ENCODE measurements around the gene CPA1. TPM values are rescaled to one million over a fixed set of nuclear protein-coding genes. Genes with fewer than 3 reads are reported as not detected.

The CPA1 gene
- total and polyA plus RNA-seq, 2 donors from 2014 or later = 0.50 to 1.1 TPM

DNA sequence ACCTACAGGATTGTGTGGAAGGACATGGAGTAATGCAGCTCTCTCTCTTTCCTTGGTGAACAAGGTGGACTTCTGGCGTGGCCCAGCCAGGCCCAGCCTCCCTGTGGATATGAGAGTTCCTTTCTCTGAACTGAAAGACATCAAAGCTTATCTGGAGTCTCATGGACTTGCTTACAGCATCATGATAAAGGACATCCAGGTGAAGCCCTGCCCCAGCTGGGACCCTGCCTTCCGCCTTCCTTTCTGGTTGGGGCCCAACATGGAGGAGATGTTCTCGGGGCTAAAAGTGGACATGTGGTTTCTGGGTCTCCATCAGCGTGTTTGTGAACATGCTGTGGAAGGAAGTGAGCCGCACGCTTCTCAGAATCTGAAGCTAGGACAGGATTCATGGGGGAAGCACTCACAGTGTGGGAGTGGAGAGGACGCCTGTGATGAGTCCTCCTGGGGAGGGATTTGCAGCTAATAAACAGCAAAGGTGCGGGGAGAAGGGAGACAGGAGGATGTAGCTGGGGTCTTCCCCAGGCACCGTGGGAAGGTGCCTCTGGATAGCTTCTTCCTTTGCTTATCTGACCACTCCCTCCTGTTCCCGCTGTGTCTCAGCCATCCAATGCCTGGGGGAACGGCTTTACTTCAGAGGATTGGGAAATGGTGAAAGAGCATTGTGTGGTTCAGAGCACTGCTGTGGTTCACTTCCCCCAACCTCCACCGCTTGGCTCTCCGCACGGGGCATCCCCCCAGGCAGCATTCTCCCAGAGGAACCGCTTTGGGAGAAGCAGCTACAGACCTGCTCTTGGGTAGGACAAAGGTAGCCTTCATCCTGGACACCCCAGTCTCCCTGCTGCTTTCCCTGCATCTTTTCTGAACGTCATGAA, 30.1 kb upstream of the CPA1 start:
- Histone ChIP-seq H3K27ac (ENCODE audit: low read depth in 2 of 2, low read length in 2 of 2) (no peak overlapping the region), H3K4me1 (ENCODE audit: control insufficient read depth in 2 of 3, insufficient read depth in 2 of 3, low read depth in 1 of 3, low read length in 3 of 3) (peaks cover 4 to 5% (median 4%) of the 10 kb centered on the region in 3 donors), H3K27me3 (ENCODE audit: control insufficient read depth, insufficient read depth, low read length) (no peaks in the 10 kb centered on the region), H3K4me3 (ENCODE audit: low read length in 3 of 3) (peak overlapping the region in 1 of 3 donors; percentile 3), H3K9me3 (ENCODE audit: control insufficient read depth in 2 of 3, insufficient read depth in 1 of 3, low read length in 3 of 3) (no peaks in the 10 kb centered on the region), H3K9ac (ENCODE audit: low read length in 3 of 3) (no peak overlapping the region), H3K36me3 (ENCODE audit: control insufficient read depth in 2 of 3, insufficient read depth in 3 of 3, low read length in 3 of 3) (no peaks in the 10 kb centered on the region)
- no peak for TF ChIP-seq CTCF (IDR thresholded peaks at IDR 0.05; ENCODE audit: borderline replicate concordance, extremely low read depth, insufficient read depth)
- FAIRE-seq (no peak), DNase-seq (peak in 3 of 5 donors; percentile 35 to 58 (median 48))
- intact Hi-C loops (cut with DNase I) = no loop called here

DNA sequence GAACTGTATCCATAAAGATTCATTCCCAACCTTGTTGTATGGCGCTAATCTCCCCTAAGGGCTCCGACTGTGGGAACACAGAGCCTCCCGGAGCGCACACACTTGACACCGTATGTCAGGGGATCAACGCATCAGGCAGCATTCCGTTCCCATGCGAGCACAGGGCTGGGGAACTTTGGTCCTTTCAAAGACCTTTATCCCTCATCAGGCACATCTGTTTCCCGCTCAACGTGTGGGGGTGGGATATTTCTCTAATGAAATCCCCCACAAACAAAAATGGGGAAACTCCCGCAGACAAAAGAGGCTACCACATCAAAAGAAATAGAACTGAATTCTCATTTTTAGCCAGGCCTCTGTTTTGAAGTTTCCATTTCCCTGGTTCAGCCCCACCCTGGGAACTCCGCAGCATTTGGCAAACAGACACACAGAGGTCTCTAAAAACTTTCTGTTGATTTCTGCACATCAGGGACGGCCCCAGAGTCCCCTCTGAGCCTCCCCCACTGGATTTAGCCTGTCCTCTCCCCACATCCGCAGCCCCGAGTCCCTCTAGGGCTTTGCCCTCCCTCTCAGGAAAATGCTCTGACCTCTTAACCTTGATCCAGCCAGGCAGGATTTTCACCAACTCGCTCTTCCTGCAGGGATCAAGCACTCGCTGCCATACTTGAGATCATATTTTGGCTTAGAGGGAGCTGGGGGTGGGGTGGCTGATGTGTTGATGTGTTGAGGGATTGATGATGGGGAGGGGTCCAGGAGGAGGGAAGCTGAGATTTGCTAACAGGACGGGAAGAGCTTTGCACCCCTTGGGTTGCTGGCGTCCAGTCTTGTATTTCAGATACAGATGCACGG, 29.1 kb upstream of the CPA1 start:
- H3K9ac ChIP-seq (ENCODE audit: low read length in 3 of 3) = no peak overlapping the region
- intact Hi-C loops (cut with DNase I) = no loop called here
- no peaks in the 10 kb centered on the region for H3K9me3 ChIP-seq (ENCODE audit: control insufficient read depth in 2 of 3, insufficient read depth in 1 of 3, low read length in 3 of 3)
- FAIRE-seq (no peak), DNase-seq (peak in 3 of 5 donors; percentile 39 to 68 (median 64))
- H3K4me1 ChIP-seq (ENCODE audit: control insufficient read depth in 2 of 3, insufficient read depth in 2 of 3, low read depth in 1 of 3, low read length in 3 of 3) = peaks cover 4 to 11% (median 8%) of the 10 kb centered on the region in 3 donors
- H3K27ac ChIP-seq (ENCODE audit: low read depth in 2 of 2, low read length in 2 of 2) = peak overlapping the region in 1 of 2 donors; percentile 11
- no peak overlapping the region for H3K4me3 ChIP-seq (ENCODE audit: low read length in 3 of 3)
- H3K36me3 ChIP-seq (ENCODE audit: control insufficient read depth in 2 of 3, insufficient read depth in 3 of 3, low read length in 3 of 3) = no peaks in the 10 kb centered on the region
- no peaks in the 10 kb centered on the region for H3K27me3 ChIP-seq (ENCODE audit: control insufficient read depth, insufficient read depth, low read length)
- no peak for TF ChIP-seq CTCF (IDR thresholded peaks at IDR 0.05; ENCODE audit: borderline replicate concordance, extremely low read depth, insufficient read depth)

GRCh38 chr7:130351791-130352090, 28.6 kb upstream of the CPA1 start:
- TF ChIP-seq CTCF (IDR thresholded peaks at IDR 0.05; ENCODE audit: borderline replicate concordance, extremely low read depth, insufficient read depth) = no peak
- Histone ChIP-seq H3K4me1 (ENCODE audit: control insufficient read depth in 2 of 3, insufficient read depth in 2 of 3, low read depth in 1 of 3, low read length in 3 of 3) (peaks cover 7 to 13% (median 11%) of the 10 kb centered on the region in 3 donors), H3K9ac (ENCODE audit: low read length in 3 of 3) (no peak overlapping the region), H3K36me3 (ENCODE audit: control insufficient read depth in 2 of 3, insufficient read depth in 3 of 3, low read length in 3 of 3) (no peaks in the 10 kb centered on the region), H3K27ac (ENCODE audit: low read depth in 2 of 2, low read length in 2 of 2) (peak overlapping the region in 1 of 2 donors; percentile 11), H3K27me3 (ENCODE audit: control insufficient read depth, insufficient read depth, low read length) (no peaks in the 10 kb centered on the region), H3K9me3 (ENCODE audit: control insufficient read depth in 2 of 3, insufficient read depth in 1 of 3, low read length in 3 of 3) (no peaks in the 10 kb centered on the region), H3K4me3 (ENCODE audit: low read length in 3 of 3) (no peak overlapping the region)
- no peak for DNase-seq
- intact Hi-C loops (cut with DNase I) = no loop called here
- FAIRE-seq = no peak

Measured in kidney (tissue), 14 donors.